Urinary bladder (tissue), 4 donors: ENCODE data around the gene USP5. TPM values are rescaled to one million over a fixed set of nuclear protein-coding genes. Genes with fewer than 3 reads are reported as not detected.
A peak's percentile ranks its signal among the peaks of the same experiment; 100 is the strongest.

Experiments
- DNase-seq: peaks from one replicate; pipeline ENCODE4 v3.0.0-alpha.2; 2015; ENCODE audit errors: extremely low spot score
- H3K27ac ChIP-seq: one replicate; pipeline ENCODE4 v1.5.1; 2013; ENCODE audit warnings: low read depth, mild to moderate bottlenecking, moderate library complexity
- H3K36me3 ChIP-seq: one replicate; pipeline ENCODE4 v1.6.1; 2013; ENCODE audit warnings: mild to moderate bottlenecking, moderate library complexity; ENCODE audit not compliant: insufficient read depth
- H3K4me1 ChIP-seq: one replicate; pipeline ENCODE4 v1.6.1; 2013; ENCODE audit warnings: mild to moderate bottlenecking, moderate library complexity; ENCODE audit not compliant: insufficient read depth
- H3K4me3 ChIP-seq: one replicate; pipeline ENCODE4 v1.5.1; 2013; ENCODE audit warnings: low read depth, low read length
- WGBS: extraction: QIAGEN DNeasy Blood & Tissue Kit; methylation state at CpG from one replicate; pipeline ENCODE4 v1.1.7; 2013; 5-methylcytosine and 5-hydroxymethylcytosine counted together
- polyA plus RNA-seq: library from polyadenylated mRNA; stranded (reverse); fragments of 200-250 nt; gene quantifications from one replicate; pipeline ENCODE4 v1.2.3, GENCODE V29; 2013
- total RNA-seq: library from RNA; depleted of rRNA; stranded (reverse); fragments of >200 nt; gene quantifications from one replicate; pipeline ENCODE4 v1.2.3, GENCODE V29; 2014
- donor health status: healthy with polysubstance abuse.
- donor health status: healthy.

USP5 gene, protein sequence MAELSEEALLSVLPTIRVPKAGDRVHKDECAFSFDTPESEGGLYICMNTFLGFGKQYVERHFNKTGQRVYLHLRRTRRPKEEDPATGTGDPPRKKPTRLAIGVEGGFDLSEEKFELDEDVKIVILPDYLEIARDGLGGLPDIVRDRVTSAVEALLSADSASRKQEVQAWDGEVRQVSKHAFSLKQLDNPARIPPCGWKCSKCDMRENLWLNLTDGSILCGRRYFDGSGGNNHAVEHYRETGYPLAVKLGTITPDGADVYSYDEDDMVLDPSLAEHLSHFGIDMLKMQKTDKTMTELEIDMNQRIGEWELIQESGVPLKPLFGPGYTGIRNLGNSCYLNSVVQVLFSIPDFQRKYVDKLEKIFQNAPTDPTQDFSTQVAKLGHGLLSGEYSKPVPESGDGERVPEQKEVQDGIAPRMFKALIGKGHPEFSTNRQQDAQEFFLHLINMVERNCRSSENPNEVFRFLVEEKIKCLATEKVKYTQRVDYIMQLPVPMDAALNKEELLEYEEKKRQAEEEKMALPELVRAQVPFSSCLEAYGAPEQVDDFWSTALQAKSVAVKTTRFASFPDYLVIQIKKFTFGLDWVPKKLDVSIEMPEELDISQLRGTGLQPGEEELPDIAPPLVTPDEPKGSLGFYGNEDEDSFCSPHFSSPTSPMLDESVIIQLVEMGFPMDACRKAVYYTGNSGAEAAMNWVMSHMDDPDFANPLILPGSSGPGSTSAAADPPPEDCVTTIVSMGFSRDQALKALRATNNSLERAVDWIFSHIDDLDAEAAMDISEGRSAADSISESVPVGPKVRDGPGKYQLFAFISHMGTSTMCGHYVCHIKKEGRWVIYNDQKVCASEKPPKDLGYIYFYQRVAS
- 29.0 TPM for total RNA-seq
- 60.1 TPM for polyA plus RNA-seq

DNA sequence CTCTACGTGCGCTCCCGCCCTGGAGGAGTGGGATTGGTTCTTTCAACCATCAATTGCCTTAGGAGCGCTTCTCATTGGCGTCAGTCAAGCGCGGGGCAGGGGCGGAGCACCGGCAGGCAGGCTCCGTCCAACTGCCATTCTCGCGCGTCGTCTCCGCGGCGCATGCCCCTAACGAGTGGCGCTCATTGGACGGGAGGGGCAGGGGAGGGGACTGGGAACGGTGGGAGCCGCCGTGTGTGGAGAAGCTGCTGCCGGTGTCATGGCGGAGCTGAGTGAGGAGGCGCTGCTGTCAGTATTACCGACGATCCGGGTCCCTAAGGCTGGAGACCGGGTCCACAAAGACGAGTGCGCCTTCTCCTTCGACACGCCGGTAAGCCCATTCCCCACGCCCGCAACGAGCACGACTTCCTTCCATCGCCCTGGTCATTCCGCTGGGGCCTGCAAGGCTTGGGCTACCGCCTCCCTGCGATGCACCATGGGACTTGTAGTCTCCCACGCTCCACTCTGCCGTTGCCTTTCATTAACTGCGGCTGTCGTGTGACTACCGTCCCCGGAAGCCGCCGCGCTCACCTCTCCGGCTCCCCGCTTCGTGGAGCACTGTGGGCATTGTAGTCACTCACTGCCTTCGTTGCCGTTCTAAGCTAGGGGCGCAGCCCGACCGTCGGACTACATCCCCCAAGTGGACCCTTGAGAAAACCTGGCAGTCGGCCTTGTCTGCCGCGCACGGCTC lies at the start of gene USP5:
USP5 (plus strand) TSS at position 230 of the 730 bp plus-strand sequence; CDS start at position 260, 30 bp downstream.
- Histone ChIP-seq H3K27ac (peak within 1 kb of the TSS; percentile 68), H3K36me3 (no peaks in the 10 kb centered on the region), H3K4me3 (peak within 1 kb of the TSS; percentile 53), H3K4me1 (no peaks in the 10 kb centered on the region)
- WGBS = under 1% methylated on average over 65 of the region's 65 CpGs
- DNase-seq = peak; percentile 99

DNA sequence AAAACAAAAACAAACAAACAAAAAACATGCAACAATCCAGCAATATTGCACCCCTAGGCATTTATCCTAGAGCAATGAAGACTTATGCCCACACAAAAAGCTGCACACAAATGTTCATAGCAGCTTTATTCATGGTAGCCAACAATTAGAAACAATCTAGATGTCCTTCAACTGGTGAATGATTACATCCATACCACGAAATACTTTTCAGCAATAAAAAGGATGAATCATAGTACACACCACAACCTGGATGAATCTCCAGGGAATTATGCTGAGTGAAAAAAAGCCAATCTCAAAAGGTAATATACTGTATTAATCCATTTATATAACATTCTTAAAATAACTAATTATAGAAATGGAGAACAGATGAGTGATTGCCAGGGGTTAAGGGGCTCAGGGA lies 44.8 kb upstream of the USP5 start:
- no peak for DNase-seq
- H3K36me3 ChIP-seq = no peaks in the 10 kb centered on the region
- no peaks in the 10 kb centered on the region for H3K4me1 ChIP-seq
- no peak overlapping the region for H3K4me3 ChIP-seq
- 69% methylated on average over 1 of the region's 1 CpG for WGBS
- no peak overlapping the region for H3K27ac ChIP-seq

DNA sequence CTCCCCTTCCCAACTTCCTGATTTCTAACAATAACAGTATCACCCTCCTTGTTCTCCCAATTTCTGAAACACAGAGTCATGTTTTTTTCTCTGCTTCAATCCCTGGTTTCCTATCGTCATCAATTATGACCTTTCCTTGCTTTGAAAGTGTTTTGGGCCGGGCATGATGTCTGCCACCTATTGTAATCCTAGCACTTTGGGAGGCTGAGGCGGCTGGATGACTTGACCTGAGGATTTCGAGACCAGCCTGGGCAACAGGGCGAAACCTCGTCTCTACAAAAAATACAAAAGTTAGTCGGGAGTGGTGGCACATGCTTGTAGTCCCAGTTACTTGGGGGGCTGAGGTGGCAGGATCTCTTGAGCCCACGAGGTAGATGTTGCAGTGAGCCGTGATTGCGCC lies 42.9 kb upstream of the USP5 start:
- no peaks in the 10 kb centered on the region for H3K4me1 ChIP-seq
- no peak overlapping the region for H3K27ac ChIP-seq
- 79% methylated on average over 10 of the region's 10 CpGs for WGBS
- no peak for DNase-seq
- H3K36me3 ChIP-seq = no peaks in the 10 kb centered on the region
- H3K4me3 ChIP-seq = no peak overlapping the region

GRCh38 chr12:6810758-6811157 lies 41.2 kb upstream of the USP5 start:
- H3K4me3 ChIP-seq = no peak overlapping the region
- no peak for DNase-seq
- no peaks in the 10 kb centered on the region for H3K4me1 ChIP-seq
- WGBS = 69% methylated on average over 1 of the region's 1 CpG
- no peak overlapping the region for H3K27ac ChIP-seq
- H3K36me3 ChIP-seq = no peaks in the 10 kb centered on the region

DNA sequence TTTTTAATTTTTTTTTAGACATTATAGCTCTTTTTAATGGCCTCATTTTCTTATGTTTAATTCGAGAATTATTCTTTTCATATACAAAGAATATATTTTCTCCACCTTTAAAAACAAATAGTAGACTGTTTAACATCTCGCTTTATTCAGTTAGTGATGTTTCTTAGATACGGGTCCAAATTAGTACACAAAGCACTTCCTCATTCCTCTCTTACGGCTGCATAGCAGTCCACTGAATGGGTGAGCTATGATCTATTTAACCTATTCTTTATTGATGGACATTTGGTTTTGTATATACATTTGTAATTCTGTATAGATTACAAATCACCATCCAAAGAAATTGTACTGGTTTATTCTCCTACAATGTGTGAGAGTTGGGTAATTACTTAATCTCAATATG lies 38.6 kb upstream of the USP5 start:
- H3K36me3 ChIP-seq = no peaks in the 10 kb centered on the region
- H3K4me1 ChIP-seq = no peaks in the 10 kb centered on the region
- WGBS = 62% methylated on average over 4 of the region's 4 CpGs
- no peak overlapping the region for H3K27ac ChIP-seq
- no peak for DNase-seq
- no peak overlapping the region for H3K4me3 ChIP-seq

DNA sequence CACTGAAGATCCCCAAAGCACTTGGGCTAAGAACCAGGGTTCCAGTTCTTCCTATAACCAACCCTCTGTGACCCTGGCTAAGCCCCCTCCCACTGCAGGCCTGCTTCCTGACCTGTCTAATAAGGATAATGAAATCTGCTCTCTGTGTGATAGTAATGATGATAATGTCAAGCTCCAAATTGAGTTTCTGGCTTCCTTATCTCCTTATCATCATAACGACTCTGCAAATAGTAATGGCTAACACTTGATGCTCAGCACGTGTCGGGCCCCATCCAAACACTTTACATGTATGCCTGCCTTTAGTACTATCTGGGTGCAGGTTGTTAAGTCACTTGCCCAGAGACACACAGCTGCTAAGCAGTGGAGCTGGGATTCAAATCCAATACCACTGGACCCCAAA lies 35.4 kb upstream of the USP5 start:
- Histone ChIP-seq H3K36me3 (no peaks in the 10 kb centered on the region), H3K27ac (no peak overlapping the region), H3K4me3 (no peak overlapping the region), H3K4me1 (no peaks in the 10 kb centered on the region)
- no peak for DNase-seq
- 52% methylated on average over 3 of the region's 3 CpGs for WGBS

GRCh38 chr12:6817098-6817497 lies 34.9 kb upstream of the USP5 start:
- H3K4me3 ChIP-seq = no peak overlapping the region
- no peak for DNase-seq
- H3K27ac ChIP-seq = no peak overlapping the region
- 83% methylated on average over 8 of the region's 8 CpGs for WGBS
- no peaks in the 10 kb centered on the region for H3K36me3 ChIP-seq
- H3K4me1 ChIP-seq = no peaks in the 10 kb centered on the region

GRCh38 chr12:6817662-6818157 lies 34.2 kb upstream of the USP5 start:
- 88% methylated on average over 20 of the region's 20 CpGs for WGBS
- no peak for DNase-seq
- no peak overlapping the region for H3K27ac ChIP-seq

DNA sequence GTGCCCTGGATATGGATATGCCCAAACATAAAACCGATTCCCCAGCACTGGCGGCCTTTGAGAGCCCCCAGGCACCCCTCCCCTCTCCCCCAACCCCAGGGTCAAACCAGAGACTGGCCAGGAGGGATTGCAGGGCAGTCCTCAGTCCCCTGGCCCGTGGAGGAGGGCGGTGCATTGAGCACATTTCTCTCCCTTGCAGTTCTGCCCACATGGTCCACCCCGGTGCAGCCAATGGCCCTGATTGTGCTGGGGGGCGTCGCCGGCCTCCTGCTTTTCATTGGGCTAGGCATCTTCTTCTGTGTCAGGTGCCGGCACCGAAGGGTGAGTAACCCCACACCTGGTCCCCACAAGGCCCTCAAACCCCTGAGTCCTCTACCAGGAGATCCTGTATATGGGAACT lies 33.7 kb upstream of the USP5 start:
- WGBS = 60% methylated on average over 10 of the region's 10 CpGs
- no peaks in the 10 kb centered on the region for H3K36me3 ChIP-seq
- H3K4me1 ChIP-seq = no peaks in the 10 kb centered on the region
- no peak for DNase-seq
- no peak overlapping the region for H3K4me3 ChIP-seq
- H3K27ac ChIP-seq = no peak overlapping the region

More at GRCh38 chr12:6817662-6818157, 34.2 kb upstream of the USP5 start:
- no peak overlapping the region for H3K4me3 ChIP-seq
- no peaks in the 10 kb centered on the region for H3K4me1 ChIP-seq
- no peaks in the 10 kb centered on the region for H3K36me3 ChIP-seq

DNA sequence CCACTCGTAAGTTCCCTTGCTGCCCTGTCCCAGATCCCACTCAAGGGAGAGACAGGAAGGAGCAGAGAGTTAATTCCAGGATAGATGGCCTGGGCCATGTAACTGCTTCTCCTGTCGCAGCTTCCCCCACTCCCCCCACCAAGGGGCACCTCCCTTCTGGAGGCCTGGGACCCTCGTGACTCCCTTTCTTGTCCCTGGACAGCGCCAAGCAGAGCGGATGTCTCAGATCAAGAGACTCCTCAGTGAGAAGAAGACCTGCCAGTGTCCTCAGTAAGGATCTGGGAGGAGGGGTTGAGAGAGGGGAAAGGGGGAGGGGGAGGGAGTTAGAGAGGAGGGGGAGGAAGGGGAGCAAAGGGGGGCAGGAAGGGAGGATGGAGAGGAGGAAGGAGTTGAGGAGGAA lies 33.3 kb upstream of the USP5 start:
- H3K27ac ChIP-seq = no peak overlapping the region
- H3K4me3 ChIP-seq = no peak overlapping the region
- WGBS = 63% methylated on average over 5 of the region's 5 CpGs

GRCh38 chr12:6819106-6820030 lies 32.6 kb upstream of the USP5 start:
- Histone ChIP-seq H3K36me3 (no peaks in the 10 kb centered on the region), H3K4me3 (no peak overlapping the region), H3K27ac (no peak overlapping the region), H3K4me1 (no peaks in the 10 kb centered on the region)
- no peak for DNase-seq
- 86% methylated on average over 13 of the region's 13 CpGs for WGBS

More for the DNA sequence above, 33.3 kb upstream of the USP5 start:
- Histone ChIP-seq H3K36me3 (no peaks in the 10 kb centered on the region), H3K4me1 (no peaks in the 10 kb centered on the region)
- DNase-seq = no peak

DNA sequence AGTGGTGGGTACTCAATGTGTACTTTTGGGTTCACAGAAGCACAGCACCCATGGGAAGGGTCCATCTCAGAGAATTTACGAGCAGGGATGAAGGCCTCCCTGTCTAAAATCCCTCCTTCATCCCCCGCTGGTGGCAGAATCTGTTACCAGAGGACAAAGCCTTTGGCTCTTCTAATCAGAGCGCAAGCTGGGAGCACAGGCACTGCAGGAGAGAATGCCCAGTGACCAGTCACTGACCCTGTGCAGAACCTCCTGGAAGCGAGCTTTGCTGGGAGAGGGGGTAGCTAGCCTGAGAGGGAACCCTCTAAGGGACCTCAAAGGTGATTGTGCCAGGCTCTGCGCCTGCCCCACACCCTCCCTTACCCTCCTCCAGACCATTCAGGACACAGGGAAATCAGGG lies 31.8 kb upstream of the USP5 start:
- Histone ChIP-seq H3K27ac (no peak overlapping the region), H3K36me3 (no peaks in the 10 kb centered on the region), H3K4me1 (no peaks in the 10 kb centered on the region), H3K4me3 (no peak overlapping the region)
- no peak for DNase-seq
- WGBS = 84% methylated on average over 5 of the region's 5 CpGs
